ENCODE measurements around the gene ACYP1. TPM values are rescaled to one million over a fixed set of nuclear protein-coding genes. Genes with fewer than 3 reads are reported as not detected.

Gene ACYP1
- total RNA-seq, 1 donor from 2014 or later, result 18.6 TPM

- Histone ChIP-seq H3K4me3 (ENCODE audit: low read depth, low read length) (no peak overlapping the region), H3K36me3 (ENCODE audit: control insufficient read depth, insufficient read depth, low read length) (no peaks in the 10 kb centered on the region), H3K27me3 (ENCODE audit: control insufficient read depth, insufficient read depth, low read length) (no peaks in the 10 kb centered on the region)
- no peak for DNase-seq (ENCODE audit: low read depth)
- TF ChIP-seq, protein P1, sequence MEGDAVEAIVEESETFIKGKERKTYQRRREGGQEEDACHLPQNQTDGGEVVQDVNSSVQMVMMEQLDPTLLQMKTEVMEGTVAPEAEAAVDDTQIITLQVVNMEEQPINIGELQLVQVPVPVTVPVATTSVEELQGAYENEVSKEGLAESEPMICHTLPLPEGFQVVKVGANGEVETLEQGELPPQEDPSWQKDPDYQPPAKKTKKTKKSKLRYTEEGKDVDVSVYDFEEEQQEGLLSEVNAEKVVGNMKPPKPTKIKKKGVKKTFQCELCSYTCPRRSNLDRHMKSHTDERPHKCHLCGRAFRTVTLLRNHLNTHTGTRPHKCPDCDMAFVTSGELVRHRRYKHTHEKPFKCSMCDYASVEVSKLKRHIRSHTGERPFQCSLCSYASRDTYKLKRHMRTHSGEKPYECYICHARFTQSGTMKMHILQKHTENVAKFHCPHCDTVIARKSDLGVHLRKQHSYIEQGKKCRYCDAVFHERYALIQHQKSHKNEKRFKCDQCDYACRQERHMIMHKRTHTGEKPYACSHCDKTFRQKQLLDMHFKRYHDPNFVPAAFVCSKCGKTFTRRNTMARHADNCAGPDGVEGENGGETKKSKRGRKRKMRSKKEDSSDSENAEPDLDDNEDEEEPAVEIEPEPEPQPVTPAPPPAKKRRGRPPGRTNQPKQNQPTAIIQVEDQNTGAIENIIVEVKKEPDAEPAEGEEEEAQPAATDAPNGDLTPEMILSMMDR (IDR thresholded peaks at IDR 0.05; ENCODE audit: insufficient read depth, low read length, poor library complexity, severe bottlenecking), result no peak
Measured at GRCh38 chr14:75040507-75040906, 23.3 kb downstream of the ACYP1 start.

DNA sequence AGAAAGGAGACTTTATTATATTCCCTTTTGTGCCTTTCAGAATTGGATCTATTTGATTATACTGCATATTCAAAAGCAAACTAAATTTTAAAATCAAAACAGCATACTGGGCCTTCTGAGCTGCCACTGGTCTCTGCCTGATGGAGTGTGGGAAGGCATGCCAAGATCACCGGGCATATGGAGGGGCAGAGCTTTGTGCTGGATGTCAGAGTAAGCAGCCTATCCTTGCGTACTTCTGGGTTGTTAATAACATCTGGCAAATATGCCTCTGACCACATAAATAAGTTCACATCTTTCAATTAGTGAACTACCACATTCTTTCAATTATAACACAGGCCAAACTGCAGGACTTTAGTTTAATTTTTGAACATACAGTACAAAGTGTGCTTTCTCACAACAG lies 30.9 kb downstream of the ACYP1 start:
- TF ChIP-seq, protein P1 (IDR thresholded peaks at IDR 0.05; ENCODE audit: insufficient read depth, low read length, poor library complexity, severe bottlenecking), result no peak
- no peak for DNase-seq (ENCODE audit: low read depth)
- Histone ChIP-seq H3K36me3 (ENCODE audit: control insufficient read depth, insufficient read depth, low read length) (no peaks in the 10 kb centered on the region), H3K27me3 (ENCODE audit: control insufficient read depth, insufficient read depth, low read length) (no peaks in the 10 kb centered on the region), H3K4me3 (ENCODE audit: low read depth, low read length) (no peak overlapping the region)

- Histone ChIP-seq H3K27me3 (ENCODE audit: control insufficient read depth, insufficient read depth, low read length) (no peaks in the 10 kb centered on the region), H3K4me3 (ENCODE audit: low read depth, low read length) (no peak overlapping the region), H3K36me3 (ENCODE audit: control insufficient read depth, insufficient read depth, low read length) (no peaks in the 10 kb centered on the region)
- TF ChIP-seq, protein P1 (IDR thresholded peaks at IDR 0.05; ENCODE audit: insufficient read depth, low read length, poor library complexity, severe bottlenecking), result no peak
- no peak for DNase-seq (ENCODE audit: low read depth)
Measured at GRCh38 chr14:75030147-75030546, 33.7 kb downstream of the ACYP1 start.

GRCh38 chr14:75025876-75026275 lies 37.9 kb downstream of the ACYP1 start:
- peaks cover 2% of the 10 kb centered on the region for H3K36me3 ChIP-seq (ENCODE audit: control insufficient read depth, insufficient read depth, low read length)
- no peak for DNase-seq (ENCODE audit: low read depth)
- TF ChIP-seq, protein P1 (IDR thresholded peaks at IDR 0.05; ENCODE audit: insufficient read depth, low read length, poor library complexity, severe bottlenecking), result no peak
- H3K27me3 ChIP-seq (ENCODE audit: control insufficient read depth, insufficient read depth, low read length), result no peaks in the 10 kb centered on the region
- no peak overlapping the region for H3K4me3 ChIP-seq (ENCODE audit: low read depth, low read length)

DNA sequence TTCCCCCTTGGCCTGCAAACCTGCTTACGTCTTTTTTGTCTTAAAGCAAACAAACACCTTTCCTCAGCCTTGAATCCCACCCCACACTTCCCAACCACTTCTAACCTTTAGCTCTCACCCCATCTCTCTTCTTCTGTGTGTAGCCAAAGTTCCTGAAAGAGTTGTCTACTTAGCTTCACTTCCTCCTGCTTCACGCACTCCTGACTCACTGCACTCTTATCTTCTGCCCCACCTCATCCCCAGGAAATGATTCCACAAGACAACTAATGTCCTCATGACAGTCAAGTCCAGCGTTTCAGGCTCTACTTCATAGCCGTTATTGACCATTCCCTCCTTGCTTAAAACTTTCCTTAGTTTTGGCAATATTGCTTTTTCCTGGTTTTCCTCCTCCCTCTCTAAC lies 38.7 kb downstream of the ACYP1 start:
- TF ChIP-seq, protein P1 (IDR thresholded peaks at IDR 0.05; ENCODE audit: insufficient read depth, low read length, poor library complexity, severe bottlenecking), result no peak
- DNase-seq (ENCODE audit: low read depth), result no peak
- Histone ChIP-seq H3K27me3 (ENCODE audit: control insufficient read depth, insufficient read depth, low read length) (no peaks in the 10 kb centered on the region), H3K4me3 (ENCODE audit: low read depth, low read length) (no peak overlapping the region), H3K36me3 (ENCODE audit: control insufficient read depth, insufficient read depth, low read length) (peaks cover 2% of the 10 kb centered on the region)

- TF ChIP-seq, protein P1 (IDR thresholded peaks at IDR 0.05; ENCODE audit: insufficient read depth, low read length, poor library complexity, severe bottlenecking), result no peak
- no peaks in the 10 kb centered on the region for H3K27me3 ChIP-seq (ENCODE audit: control insufficient read depth, insufficient read depth, low read length)
- H3K36me3 ChIP-seq (ENCODE audit: control insufficient read depth, insufficient read depth, low read length), result peaks cover 2% of the 10 kb centered on the region
- no peak for DNase-seq (ENCODE audit: low read depth)
- H3K4me3 ChIP-seq (ENCODE audit: low read depth, low read length), result no peak overlapping the region
Measured at GRCh38 chr14:75023108-75023507, 40.7 kb downstream of the ACYP1 start.

Measured in kidney epithelial cell (primary cell).